NT2/D1 (cell line): ENCODE data around the gene BPIFB4.
"Not testable (repeated sequence)": the region's sequence is repeated elsewhere in the genome, so short reads cannot be mapped to it uniquely, and the experiment has no call there.

ENCODE experiments used
- DNase-seq: peaks from one replicate; pipeline ENCODE4 v3.0.0-alpha.2; 2011; ENCODE audit warnings: low read depth, low spot score
- H3K27me3 ChIP-seq: 2 replicates; pipeline ENCODE4 v1.6.0; 2011; ENCODE audit warnings: mild to moderate bottlenecking; ENCODE audit not compliant: insufficient read length, insufficient read depth
- H3K36me3 ChIP-seq: 2 replicates; pipeline ENCODE4 v1.6.1; 2011; ENCODE audit warnings: mild to moderate bottlenecking, low read length, mixed read lengths; ENCODE audit not compliant: insufficient read depth, insufficient read length
- H3K4me1 ChIP-seq: 2 replicates; pipeline ENCODE4 v1.5.1; 2011; ENCODE audit not compliant: insufficient read depth, insufficient read length
- H3K4me3 ChIP-seq: 2 replicates; pipeline ENCODE4 v1.5.1; 2011; ENCODE audit warnings: low read depth; ENCODE audit not compliant: insufficient read length
- H3K9ac ChIP-seq: 2 replicates; pipeline ENCODE4 v1.6.0; 2011; ENCODE audit warnings: low read depth; ENCODE audit not compliant: insufficient read length
- H3K9me3 ChIP-seq: 2 replicates; pipeline ENCODE4 v1.5.1; 2011; ENCODE audit warnings: mild to moderate bottlenecking, low read length; ENCODE audit not compliant: insufficient read depth
- SUZ12 ChIP-seq: IDR thresholded peaks from 2 replicates; pipeline ENCODE4 v1.6.1; 2011; ENCODE audit not compliant: insufficient read length, insufficient read depth; ENCODE audit errors: extremely low read depth
- YY1 ChIP-seq: IDR thresholded peaks from 2 replicates; pipeline ENCODE4 v1.6.1; 2011; ENCODE audit not compliant: insufficient read length, insufficient read depth
- ZNF274 ChIP-seq: IDR thresholded peaks from 2 replicates; pipeline ENCODE4 v1.6.1; 2011; ENCODE audit warnings: mild to moderate bottlenecking, low read depth, low read length

Gene BPIFB4

DNA sequence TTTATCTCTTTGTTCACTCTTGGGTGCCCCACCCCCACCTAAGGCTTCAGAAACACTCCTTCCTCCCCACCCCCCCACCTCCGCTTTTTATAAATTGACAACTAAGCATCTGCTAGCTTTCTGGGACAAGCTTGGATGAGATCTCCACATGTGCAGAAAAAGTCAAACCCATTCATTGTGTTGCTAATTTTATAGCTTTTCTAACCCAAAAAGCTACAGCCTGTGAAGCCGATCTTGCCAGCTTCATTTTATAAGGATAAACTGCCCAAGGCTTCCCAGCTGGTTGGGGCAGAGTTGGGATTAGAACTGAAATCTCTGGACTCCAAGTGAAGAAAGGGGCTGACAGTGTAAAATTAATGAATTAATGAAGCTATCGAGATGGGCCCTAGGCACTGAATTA lies 24.1 kb downstream of the BPIFB4 start:
- no peak for DNase-seq
- Histone ChIP-seq H3K36me3 (no peaks in the 10 kb centered on the region), H3K9me3 (no peaks in the 10 kb centered on the region), H3K27me3 (no peaks in the 10 kb centered on the region), H3K4me3 (no peak overlapping the region), H3K9ac (no peak overlapping the region), H3K4me1 (peaks cover 8% of the 10 kb centered on the region)
- no peak for TF ChIP-seq ZNF274
- TF ChIP-seq SUZ12, result no peak
- no peak for TF ChIP-seq YY1

DNA sequence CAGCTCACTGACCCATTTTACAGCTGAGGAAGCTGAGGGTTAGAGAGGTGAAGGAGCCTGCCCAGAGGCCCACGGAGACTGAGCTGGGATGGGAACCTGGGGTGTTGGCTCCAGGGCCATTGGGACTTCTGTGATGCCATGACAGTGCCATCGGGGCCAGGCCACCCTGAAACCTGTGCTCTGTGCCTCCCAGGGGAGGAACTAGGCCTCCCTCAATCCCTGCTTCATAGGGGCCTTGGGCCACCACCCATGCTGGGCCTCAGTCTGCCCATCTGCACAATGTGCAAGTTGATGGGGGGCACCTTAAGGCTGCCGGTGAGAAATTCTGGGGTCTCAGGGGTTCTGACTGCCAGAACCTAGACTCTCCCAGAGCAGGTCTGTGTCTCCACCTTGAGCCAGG lies 24.9 kb downstream of the BPIFB4 start:
- Histone ChIP-seq H3K4me1 (peaks cover 8% of the 10 kb centered on the region), H3K36me3 (no peaks in the 10 kb centered on the region), H3K4me3 (no peak overlapping the region), H3K9ac (no peak overlapping the region), H3K27me3 (no peaks in the 10 kb centered on the region), H3K9me3 (no peaks in the 10 kb centered on the region)
- no peak for TF ChIP-seq YY1
- no peak for TF ChIP-seq ZNF274
- TF ChIP-seq SUZ12, result no peak
- DNase-seq, result no peak

DNA sequence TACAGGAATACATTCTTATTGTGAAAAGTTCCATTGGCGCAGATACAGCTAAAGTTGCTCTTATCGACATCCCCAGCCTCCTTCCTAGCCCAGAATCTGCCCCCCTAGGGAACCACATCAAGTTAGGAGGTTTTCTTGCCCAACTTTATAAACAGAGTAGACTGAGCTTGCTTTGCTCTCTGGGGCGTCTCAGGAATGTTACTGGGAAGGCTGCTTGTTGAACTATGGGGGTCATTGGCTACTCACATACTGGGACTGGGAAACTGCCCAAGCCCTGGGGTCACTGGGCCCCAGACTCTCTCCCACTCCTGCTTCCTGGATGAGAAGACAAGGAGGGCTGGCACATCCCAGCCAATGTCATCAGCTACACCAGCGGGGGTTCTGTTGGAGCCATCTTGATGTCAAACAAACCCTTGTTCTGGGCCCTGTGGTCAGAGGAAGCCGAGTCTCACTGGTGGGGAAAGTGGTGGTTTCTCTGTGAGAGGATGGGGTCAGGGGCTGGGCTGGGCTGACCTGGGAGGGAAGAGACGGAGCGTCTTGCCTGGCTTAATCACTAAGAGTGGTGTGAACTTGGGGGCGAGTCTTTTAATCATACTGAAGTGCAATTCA lies 26.0 kb downstream of the BPIFB4 start:
- H3K4me1 ChIP-seq, result peaks cover 8% of the 10 kb centered on the region
- H3K9ac ChIP-seq, result no peak overlapping the region
- DNase-seq, result no peak

DNA sequence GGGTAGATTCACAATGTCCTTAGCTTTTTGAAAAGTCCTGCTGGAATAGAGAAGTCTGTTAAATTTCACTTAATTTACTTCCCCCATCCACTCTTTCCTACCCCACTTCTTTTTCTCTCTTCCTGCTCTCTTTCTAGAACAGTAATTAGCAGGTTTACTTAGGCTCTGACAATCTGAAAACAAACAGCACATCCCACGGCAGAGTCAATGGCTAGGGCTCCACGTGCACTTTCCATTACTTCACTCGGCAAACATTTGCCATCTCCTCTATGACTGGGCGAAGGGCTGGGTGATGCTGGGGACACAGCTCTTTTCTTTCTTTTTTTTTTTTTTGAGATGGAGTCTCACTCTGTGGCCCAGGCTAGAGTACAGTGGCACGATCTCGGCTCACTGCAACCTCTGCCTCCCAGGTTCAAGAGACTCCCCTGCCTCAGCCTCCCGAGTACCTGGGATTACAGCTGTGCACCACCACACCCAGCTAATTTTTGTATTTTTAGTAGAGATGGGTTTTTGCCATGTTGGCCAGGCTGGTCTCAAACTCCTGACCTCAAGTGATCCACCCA lies 26.7 kb downstream of the BPIFB4 start:
- not testable (repeated sequence) for H3K4me1 ChIP-seq, H3K36me3 ChIP-seq, H3K27me3 ChIP-seq, H3K4me3 ChIP-seq, H3K9me3 ChIP-seq, DNase-seq, H3K9ac ChIP-seq

More for the DNA sequence above, 26.0 kb downstream of the BPIFB4 start:
- Histone ChIP-seq H3K27me3 (no peaks in the 10 kb centered on the region), H3K4me3 (no peak overlapping the region), H3K9me3 (no peaks in the 10 kb centered on the region), H3K36me3 (no peaks in the 10 kb centered on the region)
- no peak for TF ChIP-seq YY1
- TF ChIP-seq ZNF274, result no peak
- TF ChIP-seq SUZ12, result no peak

DNA sequence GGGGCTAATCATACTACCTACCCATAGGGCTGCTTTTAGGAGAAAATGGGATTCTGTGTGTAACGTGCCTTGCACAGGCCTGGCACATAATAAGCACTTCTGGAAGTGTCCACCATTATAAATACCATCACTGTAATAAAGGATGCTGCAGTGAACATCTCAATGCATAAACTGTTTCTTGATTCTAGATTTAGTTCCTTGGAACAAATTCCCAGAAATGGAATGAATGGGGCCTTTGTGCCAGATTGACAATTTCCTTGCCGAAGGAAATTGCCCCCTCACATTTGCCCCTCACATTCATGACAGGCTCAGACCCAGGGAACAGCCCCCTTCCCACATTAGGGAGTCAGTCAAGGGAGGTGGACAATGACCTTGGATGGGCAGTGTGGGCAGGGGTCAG lies 29.2 kb downstream of the BPIFB4 start:
- no peaks in the 10 kb centered on the region for H3K27me3 ChIP-seq

DNA sequence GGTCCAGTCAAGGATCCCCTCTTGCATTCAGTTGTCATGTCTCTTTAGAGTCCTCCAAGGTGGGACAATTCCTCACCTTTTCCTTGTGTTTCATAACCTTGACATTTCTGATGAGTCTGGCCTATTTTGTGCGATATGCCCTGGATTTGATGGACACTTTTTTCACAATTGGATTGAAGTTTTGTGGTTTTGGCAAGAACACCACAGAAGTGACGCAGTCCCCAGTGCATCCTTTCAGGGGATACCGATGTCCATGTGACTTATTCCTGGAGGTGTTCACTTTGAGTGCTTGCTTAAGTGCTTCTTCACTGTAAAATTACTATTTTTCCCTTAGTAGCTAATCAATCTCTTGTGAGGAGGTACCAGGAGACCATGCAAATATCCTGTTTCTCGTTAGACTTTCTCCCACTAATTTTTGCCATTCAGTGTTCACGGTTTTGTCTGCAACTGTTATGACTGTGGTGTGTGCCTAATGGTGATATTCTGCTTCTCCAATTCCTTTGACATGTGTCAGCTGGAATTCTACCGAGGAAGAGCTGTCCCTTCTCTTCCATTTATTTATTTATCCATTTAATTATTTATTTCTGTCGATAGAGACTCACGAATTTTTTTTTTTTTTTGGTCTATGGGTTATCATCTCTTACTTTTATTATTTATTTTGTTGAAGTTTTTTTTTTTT lies 30.8 kb downstream of the BPIFB4 start:
- TF ChIP-seq SUZ12 (no peak), YY1 (no peak), ZNF274 (no peak)
- no peaks in the 10 kb centered on the region for H3K4me1 ChIP-seq
- H3K36me3 ChIP-seq, result no peaks in the 10 kb centered on the region
- no peak for DNase-seq
- no peak overlapping the region for H3K4me3 ChIP-seq
- no peak overlapping the region for H3K9ac ChIP-seq
- no peaks in the 10 kb centered on the region for H3K27me3 ChIP-seq
- no peaks in the 10 kb centered on the region; the same call in 1 of the 2 replicates for H3K9me3 ChIP-seq

More for the DNA sequence above, 29.2 kb downstream of the BPIFB4 start:
- Histone ChIP-seq H3K9ac (no peak overlapping the region), H3K9me3 (no peaks in the 10 kb centered on the region; the same call in 1 of the 2 replicates), H3K36me3 (no peaks in the 10 kb centered on the region), H3K4me1 (no peaks in the 10 kb centered on the region), H3K4me3 (no peak overlapping the region)
- no peak for DNase-seq
- TF ChIP-seq SUZ12, result no peak
- TF ChIP-seq ZNF274, result no peak
- TF ChIP-seq YY1, result no peak

DNA sequence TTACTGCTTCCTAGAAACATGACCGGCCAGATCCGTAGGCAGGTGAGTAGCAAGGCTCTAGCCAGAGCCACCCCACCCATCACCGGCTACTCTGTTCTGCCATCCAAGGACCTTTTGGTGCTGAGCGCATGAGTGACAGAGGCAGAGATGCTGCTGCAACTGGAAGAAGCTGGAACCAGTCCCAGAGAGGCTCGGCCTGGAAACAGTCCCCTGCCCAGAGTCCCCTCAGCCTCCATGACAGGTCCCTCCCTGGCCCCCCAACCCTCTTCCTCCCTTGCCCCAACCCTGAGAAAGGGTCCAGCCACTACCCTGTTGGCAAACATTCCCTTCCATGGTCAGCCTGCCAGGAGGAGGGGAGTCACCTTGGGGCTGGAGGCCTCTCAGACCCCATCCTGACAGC lies 31.9 kb downstream of the BPIFB4 start:
- Histone ChIP-seq H3K4me1 (no peaks in the 10 kb centered on the region), H3K36me3 (no peaks in the 10 kb centered on the region), H3K4me3 (no peak overlapping the region), H3K27me3 (no peaks in the 10 kb centered on the region), H3K9me3 (no peaks in the 10 kb centered on the region; the same call in 1 of the 2 replicates), H3K9ac (no peak overlapping the region)
- DNase-seq, result no peak
- TF ChIP-seq SUZ12 (no peak), YY1 (no peak), ZNF274 (no peak)
